H9 (cell line): ENCODE results near the gene CYP2J2. TPM values are rescaled to one million over a fixed set of nuclear protein-coding genes. Genes with fewer than 3 reads are reported as not detected.

Experiments
- DNase-seq: peaks from one replicate; pipeline ENCODE4 v3.0.0-alpha.2; 2017
- H2AFZ ChIP-seq: one replicate; pipeline ENCODE4 v1.6.1; 2013; ENCODE audit warnings: mild to moderate bottlenecking, low read length, control low read depth, moderate library complexity
- H2AK5ac ChIP-seq: 2 replicates; pipeline ENCODE4 v1.6.1; 2013; ENCODE audit warnings: low read length, control low read depth, mixed read lengths; ENCODE audit not compliant: insufficient read length
- H2BK120ac ChIP-seq: one replicate; pipeline ENCODE4 v1.6.1; 2013; ENCODE audit warnings: low read depth, mild to moderate bottlenecking, low read length, control low read depth, inconsistent platforms; ENCODE audit not compliant: poor library complexity, severe bottlenecking
- H2BK12ac ChIP-seq: 2 replicates; pipeline ENCODE4 v1.6.1; 2013; ENCODE audit warnings: low read length, control low read depth, mixed read lengths, low read depth; ENCODE audit not compliant: insufficient read length
- H2BK15ac ChIP-seq: 2 replicates; pipeline ENCODE4 v1.6.1; 2013; ENCODE audit warnings: low read depth, low read length, control low read depth
- H2BK20ac ChIP-seq: one replicate; pipeline ENCODE4 v1.6.1; 2013; ENCODE audit warnings: low read depth, mild to moderate bottlenecking, low read length, control low read depth, inconsistent platforms; ENCODE audit not compliant: poor library complexity, severe bottlenecking
- H2BK5ac ChIP-seq: 2 replicates; pipeline ENCODE4 v1.6.1; 2013; ENCODE audit warnings: low read length, control low read depth, mixed read lengths; ENCODE audit not compliant: insufficient read length
- H3K14ac ChIP-seq: 2 replicates; pipeline ENCODE4 v1.6.1; 2013; ENCODE audit warnings: low read length, control low read depth; ENCODE audit not compliant: insufficient read depth
- H3K18ac ChIP-seq: 2 replicates; pipeline ENCODE4 v1.6.1; 2013; ENCODE audit warnings: low read depth, mild to moderate bottlenecking, mixed read lengths, low read length, control low read depth; ENCODE audit not compliant: insufficient read length
- H3K23ac ChIP-seq: 2 replicates; pipeline ENCODE4 v1.6.1; 2013; ENCODE audit warnings: low read length, control low read depth, mixed read lengths, low read depth; ENCODE audit not compliant: insufficient read length
- H3K23me2 ChIP-seq: 2 replicates; pipeline ENCODE4 v1.6.1; 2013; ENCODE audit warnings: low read depth, mild to moderate bottlenecking, mixed read lengths, low read length, control low read depth; ENCODE audit not compliant: insufficient read length, poor library complexity, severe bottlenecking
- H3K27ac ChIP-seq: 2 replicates; pipeline ENCODE4 v1.5.1; 2013; ENCODE audit warnings: low read length, control low read depth, mixed read lengths, low read depth; ENCODE audit not compliant: insufficient read length
- H3K27me3 ChIP-seq: 2 replicates; pipeline ENCODE4 v1.6.1; 2013; ENCODE audit warnings: low read length, control low read depth, inconsistent platforms; ENCODE audit not compliant: insufficient read depth
- H3K4ac ChIP-seq: 2 replicates; pipeline ENCODE4 v1.6.1; 2013; ENCODE audit warnings: low read depth, mild to moderate bottlenecking, control low read depth, inconsistent platforms, low read length, moderate library complexity
- H3K4me1 ChIP-seq: 2 replicates; pipeline ENCODE4 v1.6.1; 2013; ENCODE audit warnings: low read length, control low read depth, inconsistent platforms; ENCODE audit not compliant: insufficient read depth
- H3K4me2 ChIP-seq: 2 replicates; pipeline ENCODE4 v1.6.1; 2013; ENCODE audit warnings: low read length, control low read depth, mixed read lengths; ENCODE audit not compliant: insufficient read length, insufficient read depth
- H3K56ac ChIP-seq: 2 replicates; pipeline ENCODE4 v1.6.1; 2013; ENCODE audit warnings: low read depth, mild to moderate bottlenecking, mixed read lengths, low read length, control low read depth; ENCODE audit not compliant: insufficient read length
- H3K79me1 ChIP-seq: 2 replicates; pipeline ENCODE4 v1.6.1; 2013; ENCODE audit warnings: low read depth, mild to moderate bottlenecking, moderate library complexity, low read length, control low read depth, inconsistent platforms; ENCODE audit not compliant: insufficient read depth, poor library complexity, severe bottlenecking
- H3K79me2 ChIP-seq: 2 replicates; pipeline ENCODE4 v1.6.1; 2013; ENCODE audit warnings: low read length, control low read depth, inconsistent platforms; ENCODE audit not compliant: insufficient read depth
- H3K9ac ChIP-seq: 2 replicates; pipeline ENCODE4 v1.6.1; 2013; ENCODE audit warnings: low read length, control low read depth, mixed read lengths; ENCODE audit not compliant: insufficient read length; ENCODE audit errors: extremely low read depth
- H3K9me3 ChIP-seq: one replicate; pipeline ENCODE4 v1.6.1; 2013; ENCODE audit warnings: low read depth, low read length, inconsistent platforms; ENCODE audit not compliant: control insufficient read depth
- H3T11ph ChIP-seq: one replicate; pipeline ENCODE4 v1.6.1; 2013; ENCODE audit warnings: mild to moderate bottlenecking, low read length, control low read depth, inconsistent platforms
- H4K20me1 ChIP-seq: one replicate; pipeline ENCODE4 v1.6.1; 2013; ENCODE audit not compliant: control insufficient read depth, insufficient read length, insufficient read depth
- H4K5ac ChIP-seq: 2 replicates; pipeline ENCODE4 v1.6.1; 2013; ENCODE audit warnings: low read depth, mild to moderate bottlenecking, mixed read lengths, low read length, control low read depth; ENCODE audit not compliant: insufficient read length
- H4K8ac ChIP-seq: replicated peaks from 2 replicates; pipeline ENCODE4 v1.6.1; 2013; ENCODE audit warnings: low read length, control low read depth, mixed read lengths, low read depth; ENCODE audit not compliant: insufficient read length
- H4K91ac ChIP-seq: 2 replicates; pipeline ENCODE4 v1.6.1; 2013; ENCODE audit warnings: low read depth, mild to moderate bottlenecking, moderate library complexity, mixed read lengths, low read length, control low read depth; ENCODE audit not compliant: insufficient read length
- H3K27ac Mint-ChIP-seq, 3 experiments: 2 replicates in 2 of 3; 3 replicates in 1 of 3; pipeline ENCODE4 v1.8.0; 2020 to 2021; ENCODE audit warnings: mixed read lengths in 3 of 3, mild to moderate bottlenecking in 1 of 3, moderate library complexity in 1 of 3
- H3K27me3 Mint-ChIP-seq: 2 replicates; pipeline ENCODE4 v1.8.0; 2021; ENCODE audit warnings: low read depth, mild to moderate bottlenecking, moderate library complexity, mixed read lengths
- H3K36me3 Mint-ChIP-seq, 3 experiments: 2 replicates in 2 of 3; 3 replicates in 1 of 3; pipeline ENCODE4 v1.8.0; 2020 to 2021; ENCODE audit warnings: low read depth in 3 of 3, mixed read lengths in 3 of 3; ENCODE audit not compliant: insufficient read depth in 1 of 3
- H3K4me1 Mint-ChIP-seq, 2 experiments: 2 replicates each; pipeline ENCODE4 v1.8.0; 2020; ENCODE audit warnings: mixed read lengths in 2 of 2
- H3K4me3 Mint-ChIP-seq, 2 experiments: 2 replicates in 1 of 2; 3 replicates in 1 of 2; pipeline ENCODE4 v1.8.0; 2020 to 2021; ENCODE audit warnings: mild to moderate bottlenecking in 2 of 2, mixed read lengths in 2 of 2, moderate library complexity in 1 of 2
- H3K9me3 Mint-ChIP-seq, 2 experiments: 2 replicates in 1 of 2; 3 replicates in 1 of 2; pipeline ENCODE4 v1.8.0; 2020; ENCODE audit warnings: mild to moderate bottlenecking in 2 of 2, mixed read lengths in 2 of 2, moderate library complexity in 1 of 2
- CTCF ChIP-seq: fragments of 200-600 bp; sonication (generic); conservative IDR thresholded peaks from 3 replicates; pipeline ENCODE4 v1.8.0; 2021; ENCODE audit warnings: antibody characterized with exemption, mild to moderate bottlenecking
- WGBS: extraction: QIAGEN DNeasy Blood & Tissue Kit; methylation state at CpG from one replicate; pipeline ENCODE4 v1.1.7; 2013; ENCODE audit warnings: missing lambda C conversion rate, low lambda C conversion rate, mixed read lengths; ENCODE audit not compliant: insufficient read length; ENCODE audit errors: extremely low coverage; 5-methylcytosine and 5-hydroxymethylcytosine counted together
- total RNA-seq: library from RNA; stranded (reverse); gene quantifications from 2 replicates; pipeline ENCODE4 v1.2.1, GENCODE V29; 2021

CYP2J2 gene
- total RNA-seq, 1 experiment from 2014 or later = 0.57 TPM

GRCh38 chr1:59919746-59920145, 6.8 kb downstream of the CYP2J2 start:
- TF ChIP-seq CTCF = no peak
- H3K27ac ChIP-seq = no peak overlapping the region

More at GRCh38 chr1:59919746-59920145, 6.8 kb downstream of the CYP2J2 start:
- Histone ChIP-seq H3K14ac (no peak overlapping the region), H3K4me2 (no peak overlapping the region), H3K9me3 (no peaks in the 10 kb centered on the region), H2BK20ac (no peak overlapping the region), H2BK12ac (no peak overlapping the region), H2BK120ac (no peak overlapping the region), H2BK15ac (no peak overlapping the region), H3K4me1 (no peaks in the 10 kb centered on the region), H4K91ac (no peak overlapping the region), H2AK5ac (no peak overlapping the region), H2BK5ac (no peak overlapping the region), H3K79me1 (no peaks in the 10 kb centered on the region), H4K8ac (no peak overlapping the region), H3K23me2 (no peaks in the 10 kb centered on the region), H3K79me2 (no peaks in the 10 kb centered on the region), H3K56ac (no peak overlapping the region), H3K27me3 (no peaks in the 10 kb centered on the region), H4K5ac (no peak overlapping the region), H4K20me1 (no peaks in the 10 kb centered on the region), H3K23ac (no peak overlapping the region), H3K9ac (no peak overlapping the region), H3K18ac (no peak overlapping the region), H3K4ac (no peak overlapping the region), H3T11ph (no peak overlapping the region), H2AFZ (no peak overlapping the region)
- Mint-ChIP-seq H3K4me1 (no peaks in the 10 kb centered on the region; a peak in 1 of 4 replicates), H3K4me3 (no peak overlapping the region), H3K36me3 (no peaks in the 10 kb centered on the region), H3K27ac (no peak overlapping the region), H3K9me3 (peaks cover 0 to 3% of the 10 kb centered on the region in 2 experiments; a peak in 3 of 5 replicates), H3K27me3 (peaks cover 14% of the 10 kb centered on the region)
- no peak for DNase-seq
- no CpG with 5 or more reads among the region's 2 CpGs for WGBS
